GM19351 (cell line): Measurements from ENCODE around the gene HSD3B2.

ENCODE experiments used
- ATAC-seq: cut with Tn5 transposase; IDR thresholded peaks from one replicate; pipeline ENCODE4 v1.9.1; 2021; ENCODE audit warnings: mild to moderate bottlenecking, moderate library complexity; ENCODE audit not compliant: unreplicated experiment

Gene HSD3B2

GRCh38 chr1:119453021-119453420 lies 38.1 kb downstream of the HSD3B2 start:
- no peak for ATAC-seq

GRCh38 chr1:119462964-119463363 lies 48.0 kb downstream of the HSD3B2 start:
- no peak for ATAC-seq

- ATAC-seq, result no peak
Measured at GRCh38 chr1:119463569-119463968, 48.6 kb downstream of the HSD3B2 start.

GRCh38 chr1:119466445-119466844 lies 51.5 kb downstream of the HSD3B2 start:
- no peak for ATAC-seq

GRCh38 chr1:119467219-119467618 lies 52.3 kb downstream of the HSD3B2 start:
- ATAC-seq, result no peak

GRCh38 chr1:119467857-119468668 lies 53.1 kb downstream of the HSD3B2 start:
- no peak for ATAC-seq

- no peak for ATAC-seq
Measured at GRCh38 chr1:119469741-119470140, 54.8 kb downstream of the HSD3B2 start.

GRCh38 chr1:119470377-119470776 lies 55.4 kb downstream of the HSD3B2 start:
- ATAC-seq, result no peak

- ATAC-seq, result no peak
Measured at GRCh38 chr1:119470958-119471357, 56.0 kb downstream of the HSD3B2 start.

GRCh38 chr1:119471566-119471965 lies 56.6 kb downstream of the HSD3B2 start:
- ATAC-seq, result no peak

- ATAC-seq, result no peak
Measured at GRCh38 chr1:119472080-119472818, 57.3 kb downstream of the HSD3B2 start.
